Hindlimb muscle (tissue), 1 donor: ENCODE data around the gene CDK4. TPM values are rescaled to one million over a fixed set of nuclear protein-coding genes. Genes with fewer than 3 reads are reported as not detected.

Experiments used
- DNase-seq: peaks from one replicate; pipeline ENCODE4 v3.0.0-alpha.2; 2013
- polyA plus RNA-seq: library from polyadenylated mRNA; unstranded; fragments of 120-200 nt; gene quantifications from one replicate; pipeline ENCODE4 v1.2.1, GENCODE V29; 2013; ENCODE audit not compliant: insufficient read length

The CDK4 gene
- polyA plus RNA-seq, 1 donor, result 133 TPM

DNA sequence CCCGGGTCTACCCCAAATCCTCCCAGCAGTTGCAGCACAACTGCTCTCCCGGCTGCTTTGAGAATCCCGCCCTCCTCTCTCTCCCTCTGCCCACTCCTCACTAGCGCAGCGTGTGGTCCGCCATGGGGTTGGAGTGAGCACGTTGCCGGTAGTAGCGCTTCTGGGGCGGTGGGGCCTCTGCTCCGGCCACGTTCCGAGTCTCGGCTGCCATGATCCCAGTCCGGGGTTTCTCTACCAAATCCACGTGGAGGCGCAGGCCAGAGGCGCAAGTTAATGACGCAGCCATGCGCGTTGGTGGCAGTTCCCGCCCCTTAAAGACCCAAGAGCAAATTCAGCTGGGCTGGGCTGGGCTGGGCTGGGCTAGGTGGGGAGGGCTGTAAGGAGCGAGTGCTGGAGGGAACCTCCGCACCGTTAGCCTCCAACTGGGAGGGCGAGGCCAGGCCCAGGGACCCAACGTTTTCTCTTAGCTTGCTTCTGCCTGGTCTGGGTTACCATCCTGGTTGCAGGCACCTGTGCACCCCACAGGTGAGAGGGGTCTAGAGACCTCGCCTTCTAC, 19.8 kb upstream of the CDK4 start, which contains the start of gene METTL1:
Gene METTL1 (minus strand): TSS at position 233 of the 556 bp plus-strand sequence. CDS start 22 bp downstream, at position 211.
- peak; percentile 98 for DNase-seq

GRCh38 chr12:57771236-57771872, 19.2 kb upstream of the CDK4 start:
- DNase-seq, result peak; percentile 96

DNA sequence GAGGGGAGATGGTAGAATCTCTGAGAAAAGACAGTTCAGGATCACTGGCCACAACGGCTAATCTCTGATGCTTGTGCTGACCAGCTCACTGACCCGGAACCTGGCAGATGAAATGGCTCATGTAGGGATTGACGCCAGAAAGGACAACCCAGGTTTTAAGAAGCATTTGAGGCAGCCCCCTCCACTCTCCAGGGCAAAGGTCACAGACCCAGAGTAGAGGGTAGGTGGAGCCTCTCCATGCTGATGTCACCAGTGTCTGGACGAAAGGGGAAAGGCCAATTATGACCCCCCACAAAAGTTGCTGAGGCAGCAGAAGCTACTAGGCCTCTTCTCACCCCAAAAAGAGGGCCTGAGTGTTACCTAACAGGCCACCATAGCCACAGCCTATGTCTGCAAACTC, 18.6 kb upstream of the CDK4 start:
- DNase-seq, result no peak

GRCh38 chr12:57769594-57769993, 17.5 kb upstream of the CDK4 start:
- no peak for DNase-seq

DNA sequence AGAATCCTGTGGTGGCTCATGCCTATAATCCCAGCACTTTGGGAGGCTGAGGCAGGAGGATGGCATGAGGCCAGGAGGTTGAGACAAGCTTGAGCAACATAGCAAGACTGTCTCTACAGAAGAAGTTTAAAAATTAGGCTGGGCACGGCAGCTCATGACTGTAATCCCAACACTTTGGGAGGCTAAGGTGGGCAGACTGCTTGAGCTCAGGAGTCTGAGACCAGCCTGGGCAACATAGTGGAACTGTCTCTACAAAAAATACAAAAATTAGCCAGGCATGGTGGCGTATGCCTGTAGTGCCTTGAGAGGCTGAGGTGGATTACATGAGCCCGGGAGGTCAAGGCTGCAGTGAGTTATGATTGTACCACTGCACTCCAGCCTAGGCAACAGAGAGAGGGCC, 15.8 kb upstream of the CDK4 start:
- no peak for DNase-seq

DNA sequence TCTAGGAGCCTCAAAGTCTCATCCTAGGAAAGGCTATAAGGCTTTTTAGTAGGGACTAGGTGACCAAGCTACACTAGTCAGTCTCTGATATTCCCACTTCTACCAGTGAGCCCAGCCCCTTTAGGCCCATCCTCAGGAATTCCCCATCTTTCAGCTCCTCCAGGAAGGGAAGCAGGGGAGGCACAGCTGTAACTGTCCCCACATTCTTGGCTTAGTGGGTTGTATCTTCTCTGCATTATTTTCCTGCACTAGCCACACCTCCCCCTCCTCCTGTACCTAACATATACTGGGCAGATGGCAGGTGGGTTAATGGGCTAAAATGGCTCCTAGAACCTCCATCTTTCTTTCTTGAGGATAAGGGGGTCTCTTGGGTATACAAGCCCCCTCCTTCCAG, 15.2 kb upstream of the CDK4 start:
- DNase-seq, result no peak

- no peak for DNase-seq
These were observed 14.6 kb upstream of the CDK4 start, which contains the start of gene CYP27B1 for GRCh38 chr12:57766464-57767304. Gene CYP27B1, minus strand, starts transcription at chr12:57767078. Its CDS starts 37 bp downstream, at chr12:57767041.

GRCh38 chr12:57765698-57766463, 13.8 kb upstream of the CDK4 start:
- no peak for DNase-seq

DNA sequence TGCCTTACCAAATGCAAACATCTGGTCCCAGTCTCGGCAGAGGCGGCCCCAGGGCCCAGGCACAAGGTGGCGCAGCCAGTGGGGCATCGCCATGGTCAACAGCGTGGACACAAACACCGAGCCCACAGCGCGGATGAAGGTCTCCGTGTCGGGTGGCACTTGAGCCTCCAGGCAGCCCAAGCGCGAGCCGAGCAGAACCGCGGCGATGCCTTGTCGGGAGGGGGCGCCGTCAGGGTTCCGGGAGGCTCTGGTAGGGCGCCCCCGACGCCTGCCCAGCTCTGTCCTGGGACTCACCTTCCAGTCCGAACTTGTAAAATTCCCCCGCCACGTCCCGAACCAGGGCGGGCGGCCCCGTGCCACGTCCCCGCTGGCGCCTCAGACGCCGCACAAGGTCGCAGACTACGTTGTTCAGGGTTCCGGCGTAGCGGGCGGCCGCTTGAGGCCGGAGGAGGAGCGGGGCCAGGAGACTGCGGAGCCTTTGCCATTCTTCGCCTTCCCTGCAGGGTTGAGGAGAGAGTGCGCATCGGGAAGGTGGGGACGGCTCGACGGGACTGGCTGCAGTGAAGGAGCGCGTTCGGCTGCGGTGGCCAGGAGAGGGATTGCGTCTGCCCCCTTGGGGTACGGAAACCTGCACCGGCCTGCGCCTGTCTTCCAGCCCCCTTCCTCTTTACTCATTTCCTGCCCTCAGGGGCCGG, 13.0 kb upstream of the CDK4 start:
- DNase-seq, result no peak

DNA sequence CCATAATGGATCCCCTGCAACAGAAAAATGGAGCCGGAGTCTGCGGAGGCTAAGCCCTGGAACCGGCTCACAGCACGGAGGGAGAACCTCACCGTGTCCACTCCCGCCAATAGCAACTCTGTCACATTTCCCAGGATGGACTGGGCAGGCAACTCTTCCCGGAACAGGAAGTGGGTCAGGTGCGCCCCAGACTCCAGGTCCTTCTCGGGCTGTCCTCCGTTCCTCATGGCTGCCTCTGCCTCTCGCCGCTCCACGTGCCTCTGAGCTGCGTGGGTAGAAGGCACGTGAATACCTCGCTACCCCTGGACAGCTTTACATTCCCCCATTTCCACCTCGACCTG, 12.5 kb upstream of the CDK4 start:
- no peak for DNase-seq

- no peak for DNase-seq
These were observed 12.0 kb upstream of the CDK4 start for GRCh38 chr12:57763881-57764661.

DNA sequence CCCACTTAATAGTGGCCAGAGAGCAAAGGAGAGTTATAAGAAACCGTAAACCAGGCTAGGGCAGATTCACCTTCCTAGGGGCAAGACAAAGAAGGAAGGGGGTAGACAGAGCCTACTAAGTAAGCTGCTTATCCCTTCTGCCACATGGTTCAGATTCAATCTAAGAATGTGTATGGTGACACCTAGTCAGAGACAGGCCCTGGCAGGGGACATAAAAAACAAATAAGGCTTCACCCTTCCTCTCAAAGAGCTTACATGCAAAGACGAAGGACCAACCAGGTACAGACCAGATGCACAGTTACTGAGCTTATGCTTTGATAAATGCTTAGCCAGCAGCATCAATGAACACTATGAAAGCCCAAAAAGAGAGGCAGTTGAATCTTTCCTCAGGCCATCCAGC, 10.4 kb upstream of the CDK4 start:
- DNase-seq, result no peak

DNA sequence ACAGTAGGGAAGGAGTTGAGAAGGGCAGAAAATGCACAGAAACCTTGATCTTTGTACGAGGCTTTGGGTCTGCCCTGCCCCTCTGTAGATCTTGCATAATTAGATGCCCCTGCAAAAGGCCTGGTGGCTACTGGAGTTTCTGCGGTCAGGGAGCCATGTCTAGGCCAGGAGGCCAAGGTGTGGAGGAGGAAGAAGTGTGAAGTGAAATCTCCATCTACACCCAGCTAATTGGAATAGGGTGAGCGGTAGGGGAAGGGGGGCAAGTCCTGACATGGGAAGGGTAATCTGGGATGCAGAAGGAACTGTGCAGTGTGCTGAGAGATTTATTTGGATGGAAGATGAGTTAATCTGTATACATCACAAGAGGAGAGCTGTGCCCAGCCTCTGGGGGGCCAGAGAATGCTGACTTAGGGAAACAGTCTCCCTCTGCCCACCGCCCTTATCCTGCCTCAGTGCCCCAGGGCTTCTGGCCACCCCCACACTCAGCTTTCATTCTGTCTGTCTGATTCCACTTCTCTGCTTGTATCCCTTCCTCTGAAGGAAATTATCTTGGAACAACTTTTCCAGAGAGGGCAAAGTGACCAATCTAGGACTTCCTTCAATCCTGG, 9.4 kb upstream of the CDK4 start:
- no peak for DNase-seq

DNA sequence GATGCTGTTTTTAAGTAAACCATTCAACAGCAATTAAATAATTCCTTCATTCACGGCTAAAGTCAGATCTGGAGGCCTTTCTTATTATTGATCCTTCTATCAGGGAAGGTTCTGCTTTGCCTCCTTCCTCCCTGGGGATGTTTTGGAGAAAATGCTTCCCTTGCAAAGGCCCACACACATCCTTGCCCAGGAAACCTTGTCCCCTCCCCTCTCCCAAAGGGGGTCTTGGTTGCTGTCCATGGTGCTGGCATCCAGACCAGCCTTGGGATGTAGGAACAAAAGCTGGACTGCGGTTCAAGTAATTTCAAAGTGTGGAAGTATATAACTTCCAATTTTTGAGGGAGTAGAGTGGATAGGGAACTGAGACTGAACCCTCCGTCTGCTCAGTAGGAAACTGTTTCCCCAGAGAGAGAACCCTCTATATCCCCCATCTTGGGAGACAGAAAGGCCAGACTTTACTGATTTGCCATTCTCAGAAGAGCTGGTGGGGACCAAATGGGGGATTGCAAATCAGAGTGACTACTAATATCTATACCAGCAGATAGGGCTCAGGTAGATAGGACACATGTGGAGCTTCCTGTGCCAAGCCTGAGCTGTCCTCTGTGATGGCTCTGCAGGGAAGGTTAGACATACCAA, 8.4 kb upstream of the CDK4 start:
- DNase-seq, result no peak

DNA sequence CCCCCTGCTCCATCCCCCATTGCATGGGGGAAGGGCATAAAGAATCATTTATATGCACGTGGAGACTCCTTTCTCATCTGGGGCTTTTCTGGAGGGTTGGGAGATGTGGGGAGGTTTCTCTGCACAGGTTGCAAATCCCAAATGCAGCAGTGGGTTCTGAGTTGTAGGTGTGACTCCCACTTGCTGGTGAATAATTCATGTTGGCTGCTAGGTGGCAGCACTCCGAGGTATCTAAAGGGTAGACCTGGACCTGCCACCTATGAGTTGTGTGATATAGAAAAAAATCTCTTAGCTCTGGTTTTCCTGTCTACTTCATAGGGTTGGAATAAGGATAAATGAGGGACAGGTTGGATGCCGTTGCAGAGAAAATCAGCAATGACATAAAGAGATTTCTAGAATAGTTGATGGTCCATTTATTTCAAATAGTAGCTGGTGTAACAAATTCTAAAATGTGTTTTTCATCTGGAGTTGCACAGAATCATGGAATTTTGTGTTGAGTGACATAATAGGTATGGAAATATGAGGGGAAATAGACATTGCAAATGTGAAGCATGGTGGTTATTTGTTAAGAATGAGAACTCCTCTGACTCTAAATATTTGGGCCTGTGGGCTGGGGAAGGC, 7.4 kb upstream of the CDK4 start:
- no peak for DNase-seq

GRCh38 chr12:57758552-57759359, 6.6 kb upstream of the CDK4 start:
- no peak for DNase-seq

DNA sequence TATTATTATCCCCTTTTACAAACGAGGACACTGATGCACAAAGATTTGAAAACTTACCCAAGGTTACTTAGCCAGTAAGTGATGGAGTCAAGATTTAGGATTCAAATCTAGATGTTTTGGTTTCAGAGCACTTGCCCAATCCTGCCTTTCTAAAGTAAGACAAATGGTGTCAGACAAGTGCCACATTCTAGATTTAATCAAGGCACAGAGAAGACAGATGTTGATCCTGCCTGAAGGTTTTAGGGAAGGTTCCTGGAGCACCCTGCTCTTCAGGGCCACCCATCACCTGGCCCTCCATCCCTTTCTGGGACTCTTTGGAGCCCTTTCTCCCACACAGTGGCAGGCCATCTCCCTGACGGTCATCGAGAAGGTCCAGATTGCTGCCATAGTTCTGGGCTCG, 5.7 kb upstream of the CDK4 start:
- no peak for DNase-seq

DNA sequence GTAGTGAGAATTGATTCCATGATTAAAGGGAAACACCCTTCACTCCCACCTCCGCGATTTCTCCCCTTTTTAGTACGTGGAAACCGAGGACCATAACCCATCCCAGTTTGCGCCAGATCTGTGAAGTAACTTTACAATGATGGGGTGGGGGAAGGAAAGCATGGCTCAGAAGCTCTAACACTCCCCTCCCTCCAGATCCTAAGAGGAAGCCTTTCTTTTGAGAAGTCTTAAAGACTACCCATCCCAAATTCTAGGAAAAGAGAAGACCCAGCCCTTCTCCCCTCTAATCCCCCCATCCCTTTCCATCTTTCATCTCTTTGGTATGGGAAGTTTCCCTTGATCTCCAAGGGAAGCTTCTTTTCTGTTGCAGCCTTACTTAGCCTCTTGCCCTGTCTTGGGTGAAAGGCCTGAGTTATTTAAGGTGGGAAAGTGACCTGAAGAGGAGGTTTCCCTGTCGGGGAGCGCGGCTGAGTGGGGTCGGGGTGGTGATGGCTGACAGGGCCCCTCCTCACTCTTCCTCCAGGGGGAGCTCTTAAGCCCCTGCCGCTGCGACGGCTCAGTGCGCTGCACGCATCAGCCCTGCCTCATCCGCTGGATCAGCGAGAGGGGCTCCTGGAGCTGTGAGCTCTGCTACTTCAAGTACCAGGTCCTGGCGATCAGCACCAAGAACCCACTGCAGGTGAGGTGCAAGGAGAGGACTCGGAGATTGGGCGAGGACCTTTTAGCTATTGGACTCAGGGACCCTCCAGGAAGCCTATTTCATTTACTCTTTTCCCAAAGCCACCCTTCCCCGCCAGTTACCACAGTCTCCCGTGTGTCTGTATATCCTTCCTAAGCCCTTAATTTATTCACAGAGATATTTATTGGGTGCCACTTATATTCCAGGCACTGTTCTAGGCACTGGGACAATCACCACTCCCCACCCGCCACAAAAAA, 4.6 kb upstream of the CDK4 start:
- DNase-seq, result no peak
